Naive thymus-derived CD4-positive, alpha-beta T cell (primary cell): Measurements from ENCODE around the gene ZWILCH. TPM values are rescaled to one million over a fixed set of nuclear protein-coding genes. Genes with fewer than 3 reads are reported as not detected.
"Not testable (repeated sequence)": the region's sequence is repeated elsewhere in the genome, so short reads cannot be mapped to it uniquely, and the experiment has no call there.

Experiments
- ATAC-seq: fragments of 150-1000 bp; cut with Tn5 transposase; 2 replicates; pipeline ENCODE4 v1.10.0; 2021; ENCODE audit warnings: mild to moderate bottlenecking, moderate library complexity
- CTCF ChIA-PET: fragments of 350-600 bp; sonication (Branson Sonifier 250); formaldehyde crosslinking; loops from one replicate; lab custom pipeline; 2021; ENCODE audit warnings: antibody characterized with exemption; lab: Charles Lee
- POLR2A ChIA-PET: fragments of 350-600 bp; sonication (Branson Sonifier 250); formaldehyde crosslinking; loops from one replicate; lab custom pipeline; 2021; ENCODE audit warnings: antibody characterized with exemption, inconsistent platforms; lab: Charles Lee
- DNase-seq, 9 donors: peaks; one replicate each; pipeline versions ENCODE4 v3.0.0 to v3.0.0-alpha.2; 2020 to 2022; ENCODE audit warnings: mixed read lengths in 1 of 9
- H3K27ac ChIP-seq: one replicate; pipeline ENCODE4 v1.7.0; 2013; ENCODE audit warnings: mild to moderate bottlenecking, low read depth, low read length, moderate library complexity
- H3K27me3 ChIP-seq, 2 donors: one replicate each; pipeline ENCODE4 v1.7.0; 2013; ENCODE audit warnings: low read length in 2 of 2, mild to moderate bottlenecking in 2 of 2, moderate library complexity in 2 of 2; ENCODE audit not compliant: control insufficient read depth in 2 of 2, insufficient read depth in 2 of 2
- H3K36me3 ChIP-seq, 3 experiments: 1 replicate in 2 of 3; 2 replicates in 1 of 3; pipeline ENCODE4 v1.7.0; 2013; ENCODE audit warnings: low read length in 3 of 3, mild to moderate bottlenecking in 3 of 3, moderate library complexity in 1 of 3; ENCODE audit not compliant: insufficient read depth in 3 of 3, control insufficient read depth in 2 of 3
- H3K4me1 ChIP-seq, 2 donors: one replicate each; pipeline ENCODE4 v1.7.0; 2013; ENCODE audit warnings: low read length in 2 of 2, mild to moderate bottlenecking in 2 of 2, moderate library complexity in 1 of 2; ENCODE audit not compliant: control insufficient read depth in 2 of 2, insufficient read depth in 2 of 2
- H3K4me3 ChIP-seq: 2 replicates; pipeline ENCODE4 v1.7.0; 2013; ENCODE audit warnings: mild to moderate bottlenecking, low read length
- H3K9me3 ChIP-seq, 3 experiments: 1 replicate in 2 of 3; 2 replicates in 1 of 3; pipeline ENCODE4 v1.7.0; 2013; ENCODE audit warnings: low read length in 3 of 3; ENCODE audit not compliant: control insufficient read depth in 2 of 3
- H3K27ac Mint-ChIP-seq, 9 donors: one replicate each; pipeline ENCODE4 v1.8.0; 2020 to 2022; ENCODE audit warnings: mixed read lengths in 9 of 9, mild to moderate bottlenecking in 8 of 9, moderate library complexity in 5 of 9, inconsistent platforms in 2 of 9
- H3K27me3 Mint-ChIP-seq, 5 donors: one replicate each; pipeline ENCODE4 v1.8.0; 2021 to 2022; ENCODE audit warnings: mixed read lengths in 5 of 5, mild to moderate bottlenecking in 1 of 5
- H3K36me3 Mint-ChIP-seq, 5 donors: one replicate each; pipeline ENCODE4 v1.8.0; 2020 to 2022; ENCODE audit warnings: mixed read lengths in 5 of 5, mild to moderate bottlenecking in 3 of 5, inconsistent platforms in 1 of 5
- H3K4me1 Mint-ChIP-seq, 7 donors: one replicate each; pipeline ENCODE4 v1.8.0; 2020 to 2022; ENCODE audit warnings: mixed read lengths in 7 of 7, mild to moderate bottlenecking in 3 of 7, inconsistent platforms in 1 of 7
- H3K4me3 Mint-ChIP-seq, 10 donors: one replicate each; pipeline ENCODE4 v1.8.0; 2020 to 2022; ENCODE audit warnings: mild to moderate bottlenecking in 10 of 10, mixed read lengths in 10 of 10, moderate library complexity in 6 of 10, inconsistent platforms in 2 of 10
- H3K9me3 Mint-ChIP-seq, 11 donors: one replicate each; pipeline ENCODE4 v1.8.0; 2020 to 2022; ENCODE audit warnings: mixed read lengths in 11 of 11, mild to moderate bottlenecking in 4 of 11, inconsistent platforms in 1 of 11, moderate library complexity in 1 of 11
- intact Hi-C, 2 donors: fragments of 100-400 bp; cut with micrococcal nuclease; formaldehyde crosslinking; loops; one replicate each; pipeline ENCODE4 v1.15.1; 2023
- polyA plus RNA-seq, 2 donors: library from polyadenylated mRNA; unstranded; fragments of 300-500 nt; fragmentation: Illumina TruSeq; gene quantifications; one replicate each; pipeline ENCODE4 v1.2.3, GENCODE V29; 2021
- total RNA-seq, 6 experiments: library from RNA in 5 of 6; stranded (reverse) in 5 of 6; gene quantifications; 1 replicate in 5 of 6; 2 replicates in 1 of 6; pipeline ENCODE4 v1.2.3 and lab custom pipeline; 2021 to 2026

Gene ZWILCH
- total and polyA plus RNA-seq, 7 experiments from 2014 or later, result 4.3 to 20.3 (median 6.0) TPM

DNA sequence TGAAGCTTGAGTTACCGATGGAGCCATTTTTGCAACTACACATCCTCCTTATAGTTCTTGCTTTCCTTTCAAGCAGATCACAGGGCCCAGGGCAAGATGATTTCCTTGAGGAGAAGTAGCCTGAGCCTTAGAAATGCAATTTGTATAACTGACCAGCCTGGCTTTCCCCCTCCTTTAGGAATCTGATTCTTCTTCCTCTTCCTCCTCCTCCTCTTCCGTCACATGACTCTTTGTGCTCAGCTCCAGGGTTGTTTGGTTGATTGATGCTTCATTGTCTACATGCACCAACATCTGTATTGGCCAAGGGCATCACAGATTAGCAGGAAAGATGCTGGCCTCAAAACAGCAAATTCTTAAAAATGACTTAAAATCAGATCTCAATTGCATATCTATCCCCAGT lies 10.9 kb upstream of the ZWILCH start:
- no peak overlapping the region for H3K4me3 ChIP-seq
- Mint-ChIP-seq H3K4me1 (peaks cover 24 to 49% (median 44%) of the 10 kb centered on the region in 7 donors), H3K27me3 (no peaks in the 10 kb centered on the region), H3K9me3 (peaks cover 0 to 3% (median 0%) of the 10 kb centered on the region in 11 donors), H3K4me3 (peak overlapping the region in 2 of 10 donors; percentile 4 to 13), H3K36me3 (peaks cover 4 to 47% (median 16%) of the 10 kb centered on the region in 5 donors), H3K27ac (peak overlapping the region in 7 of 9 donors; percentile 25 to 81 (median 44))
- peaks cover 15 to 24% of the 10 kb centered on the region in 2 donors for H3K4me1 ChIP-seq
- POLR2A ChIA-PET, result interaction anchor here (0.9 to 2.7 kb wide), 3 partner anchors 9 to 107 kb away, joined by 5 to 8 read pairs (median 6); partner anchors contain the start of genes MAP2K1 and ZWILCH
- DNase-seq (no peak), ATAC-seq (no peak)
- no peak overlapping the region for H3K27ac ChIP-seq
- H3K9me3 ChIP-seq, result no peaks in the 10 kb centered on the region
- CTCF ChIA-PET, result interaction anchor here (0.6 kb wide), 1 partner anchor 439 kb away, joined by 3 read pairs; no protein-coding TSS in a partner anchor
- intact Hi-C loops, result no loop called here
- peaks cover 14 to 81% (median 29%) of the 10 kb centered on the region in 3 experiments for H3K36me3 ChIP-seq
- no peaks in the 10 kb centered on the region for H3K27me3 ChIP-seq

DNA sequence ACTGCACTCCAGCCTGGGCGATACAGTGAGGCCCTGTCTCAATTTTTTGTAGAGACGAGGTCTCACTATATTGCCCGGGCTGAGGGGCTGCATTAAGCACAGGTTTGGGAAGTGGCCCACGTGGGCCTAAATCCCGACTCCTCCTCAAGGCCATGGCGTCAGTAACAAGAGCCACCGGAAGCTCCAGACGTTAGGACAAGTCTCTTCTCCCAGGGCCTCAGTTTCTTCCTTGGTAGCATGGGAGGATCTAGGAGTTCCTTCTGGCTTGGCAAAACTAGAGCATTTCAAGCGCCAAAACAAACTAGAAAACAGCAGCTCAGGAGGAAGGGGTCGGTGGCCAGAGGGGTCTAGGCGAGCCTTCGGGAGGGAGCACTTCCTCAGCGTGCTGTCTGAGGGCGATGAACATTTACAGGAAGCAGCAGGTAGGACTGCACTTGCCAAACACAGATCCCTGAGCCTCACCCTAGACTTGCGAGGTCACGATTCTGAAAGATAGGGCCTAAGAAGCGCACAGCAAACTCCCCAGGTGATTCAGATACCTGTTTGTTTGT lies 8.1 kb upstream of the ZWILCH start:
- Mint-ChIP-seq H3K4me3 (peak overlapping the region; percentile 89 to 98 (median 97)), H3K27ac (peak overlapping the region; percentile 94 to 99 (median 98)), H3K36me3 (peaks cover 10 to 49% (median 29%) of the 10 kb centered on the region in 5 donors), H3K4me1 (peaks cover 17 to 58% (median 42%) of the 10 kb centered on the region in 7 donors), H3K27me3 (no peaks in the 10 kb centered on the region), H3K9me3 (peaks cover 0 to 3% (median 0%) of the 10 kb centered on the region in 11 donors)
- intact Hi-C loops, result loop anchor here (1.0 to 5.0 kb wide), 13 partner anchors 8 to 1365 kb away; partner anchors contain the start of genes MAP2K1 (in 2 of the 2), TIPIN (in 2 of the 2), ZWILCH (in 2 of the 2) and DIS3L (in 1 of the 2)
- Histone ChIP-seq H3K36me3 (peaks cover 15 to 83% (median 50%) of the 10 kb centered on the region in 3 experiments), H3K27me3 (no peaks in the 10 kb centered on the region), H3K27ac (peak overlapping the region; percentile 91), H3K4me3 (peak overlapping the region; percentile 80), H3K4me1 (peaks cover 15 to 24% of the 10 kb centered on the region in 2 donors), H3K9me3 (no peaks in the 10 kb centered on the region)
- DNase-seq (no peak), ATAC-seq (peak; percentile 34)
- ChIA-PET CTCF (interaction anchor here (1.1 to 5.3 kb wide), 10 partner anchors 7 to 901 kb away, joined by 3 to 62 read pairs (median 6); partner anchors contain the start of genes MAP2K1 and TIPIN), POLR2A (interaction anchor here (0.6 to 4.1 kb wide), 8 partner anchors 9 to 428 kb away, joined by 3 to 71 read pairs (median 4); partner anchors contain the start of genes DIS3L and MAP2K1)

DNA sequence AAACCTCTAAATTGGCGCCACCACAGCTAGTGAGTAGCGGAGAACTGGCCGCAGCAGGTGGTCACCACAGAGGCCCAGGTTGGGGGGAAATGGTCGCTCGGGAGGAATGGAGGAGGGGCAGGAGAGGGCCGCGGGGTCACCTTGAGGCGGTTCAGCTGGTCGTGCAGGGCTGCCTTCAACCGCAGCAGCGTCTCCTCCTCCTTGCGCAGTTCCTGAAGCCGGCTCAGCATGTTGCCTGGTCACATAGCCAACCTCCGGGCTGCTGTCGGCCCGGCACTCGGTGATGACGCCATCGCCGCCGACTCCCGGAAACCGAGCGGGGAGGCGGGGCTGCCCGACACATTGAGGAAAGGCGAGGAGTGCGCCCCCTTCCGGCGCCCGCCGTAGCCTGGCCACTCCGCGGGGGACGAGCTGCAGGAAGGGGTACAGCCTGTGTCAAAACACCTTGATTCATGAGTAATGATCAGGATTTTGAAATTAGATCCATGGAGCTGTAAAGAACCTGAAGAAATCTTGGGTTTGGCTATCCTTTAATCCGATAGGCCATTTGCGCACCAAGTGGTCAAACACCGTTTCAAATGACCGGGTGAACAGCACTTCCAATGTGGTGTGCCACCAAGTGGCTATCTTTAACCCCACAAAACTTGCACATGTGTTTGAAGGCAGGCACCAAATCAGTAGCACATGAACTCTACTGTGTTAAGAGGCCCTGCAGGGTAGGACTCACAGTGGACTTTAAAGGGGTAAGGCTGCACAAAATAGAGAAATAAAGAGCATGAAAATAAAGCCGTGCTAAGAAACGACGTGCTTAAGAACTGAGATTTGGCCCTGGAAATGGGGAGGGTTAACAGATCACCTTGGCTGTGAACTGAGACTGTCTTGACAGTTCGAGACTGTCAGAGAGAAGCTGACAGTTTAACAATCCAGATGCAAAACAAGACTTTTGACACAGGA lies 7.3 kb upstream of the ZWILCH start, which contains the start of gene SNAPC5:
Gene SNAPC5 (minus strand): TSS at position 261 of the 954 bp plus-strand sequence. CDS start 31 bp downstream, at position 230.
- Histone ChIP-seq H3K36me3 (peaks cover 15 to 84% (median 52%) of the 10 kb centered on the region in 3 experiments), H3K27me3 (no peaks in the 10 kb centered on the region), H3K4me1 (peaks cover 18 to 28% of the 10 kb centered on the region in 2 donors), H3K27ac (peak within 1 kb of the TSS; percentile 91), H3K4me3 (peak within 1 kb of the TSS; percentile 80), H3K9me3 (no peaks in the 10 kb centered on the region)
- Mint-ChIP-seq H3K4me1 (peaks cover 21 to 66% (median 49%) of the 10 kb centered on the region in 7 donors), H3K9me3 (peaks cover 0 to 3% (median 0%) of the 10 kb centered on the region in 11 donors), H3K36me3 (peaks cover 10 to 53% (median 33%) of the 10 kb centered on the region in 5 donors), H3K27ac (peak within 1 kb of the TSS; percentile 94 to 99 (median 98)), H3K27me3 (no peaks in the 10 kb centered on the region), H3K4me3 (peak within 1 kb of the TSS; percentile 89 to 98 (median 97))
- ATAC-seq (peak; percentile 97), DNase-seq (peak; percentile 94 to 99 (median 96))
- ChIA-PET CTCF (interaction anchor here (0.7 to 5.3 kb wide), 20 partner anchors 8 to 1232 kb away, joined by 3 to 62 read pairs (median 5); partner anchors contain the start of genes MAP2K1 and TIPIN), POLR2A (interaction anchor here (0.6 to 4.1 kb wide), 15 partner anchors 10 to 427 kb away, joined by 3 to 71 read pairs (median 4); partner anchors contain the start of genes DIS3L and MAP2K1)
- intact Hi-C loops, result loop anchor here (1.0 to 5.0 kb wide), 13 partner anchors 8 to 1365 kb away; partner anchors contain the start of genes MAP2K1 (in 2 of the 2), TIPIN (in 2 of the 2), ZWILCH (in 2 of the 2) and DIS3L (in 1 of the 2)

DNA sequence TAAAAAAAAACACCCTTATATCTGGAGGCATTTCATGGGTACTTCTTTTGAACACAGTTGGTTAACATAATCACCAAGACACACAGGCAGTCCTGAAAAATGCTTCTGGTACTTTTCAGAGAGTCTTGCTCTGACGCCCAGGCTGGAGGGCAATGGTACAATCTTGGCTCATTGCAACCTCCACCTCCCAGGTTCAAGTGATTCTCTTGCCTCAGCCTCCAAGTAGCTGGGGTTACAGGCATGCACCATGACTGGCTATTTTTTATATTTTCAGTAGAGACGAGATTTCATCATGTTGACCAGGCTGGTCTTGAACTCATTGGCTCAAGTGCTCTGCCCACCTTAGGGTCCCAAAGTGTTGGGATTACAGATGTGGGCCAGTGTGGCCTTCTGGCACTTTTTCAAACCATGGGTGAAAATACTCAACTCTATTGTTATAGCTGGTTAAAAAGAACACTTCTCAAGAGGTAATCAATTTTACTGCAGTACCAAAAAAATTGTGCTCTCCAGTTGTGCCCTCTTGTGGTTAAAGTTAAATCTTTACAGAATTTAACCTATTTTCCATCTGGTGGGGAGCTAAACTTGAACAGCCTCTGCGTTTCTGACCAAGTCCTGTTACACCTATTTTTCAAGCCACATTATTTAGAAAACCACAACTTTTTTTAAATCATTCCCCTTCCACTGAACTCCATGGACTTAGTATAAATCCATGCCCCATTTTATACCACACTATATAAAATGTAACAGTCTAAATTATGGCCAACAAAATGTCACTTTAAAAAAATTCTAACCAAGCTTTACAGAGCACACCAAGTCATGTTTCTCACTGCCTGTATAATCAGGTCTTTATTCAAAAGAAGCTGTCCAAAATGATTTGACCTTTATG lies 6.4 kb upstream of the ZWILCH start:
- CTCF ChIA-PET, result interaction anchor here (0.7 to 5.3 kb wide), 26 partner anchors 9 to 1233 kb away, joined by 3 to 62 read pairs (median 4); partner anchors contain the start of genes DPP8, MAP2K1 and TIPIN
- peaks cover 13 to 48% (median 36%) of the 10 kb centered on the region in 5 donors for H3K36me3 Mint-ChIP-seq
- ATAC-seq (peak; percentile 12), DNase-seq (peak in 7 of 9 donors; percentile 27 to 70 (median 53))
- H3K27me3 ChIP-seq, result no peaks in the 10 kb centered on the region
- peaks cover 27 to 37% of the 10 kb centered on the region in 2 donors for H3K4me1 ChIP-seq
- peak overlapping the region in 6 of 10 donors; percentile 21 to 98 (median 48) for H3K4me3 Mint-ChIP-seq
- no peaks in the 10 kb centered on the region for H3K27me3 Mint-ChIP-seq
- peak overlapping the region; percentile 81 to 99 (median 97) for H3K27ac Mint-ChIP-seq
- H3K4me1 Mint-ChIP-seq, result peaks cover 27 to 75% (median 58%) of the 10 kb centered on the region in 7 donors
- peak overlapping the region; percentile 91 for H3K27ac ChIP-seq
- no peaks in the 10 kb centered on the region for H3K9me3 ChIP-seq
- H3K36me3 ChIP-seq, result peaks cover 16 to 79% (median 51%) of the 10 kb centered on the region in 3 experiments
- H3K4me3 ChIP-seq, result no peak overlapping the region
- intact Hi-C loops, result loop anchor here (1.0 to 5.0 kb wide), 3 partner anchors 156 to 1366 kb away; partner anchors contain the start of gene PDCD7 (in 1 of the 2)
- POLR2A ChIA-PET, result interaction anchor here (0.6 to 4.1 kb wide), 9 partner anchors 26 to 203 kb away, joined by 3 to 71 read pairs (median 4); partner anchors contain the start of gene MAP2K1
- peaks cover 0 to 3% (median 0%) of the 10 kb centered on the region in 11 donors for H3K9me3 Mint-ChIP-seq

DNA sequence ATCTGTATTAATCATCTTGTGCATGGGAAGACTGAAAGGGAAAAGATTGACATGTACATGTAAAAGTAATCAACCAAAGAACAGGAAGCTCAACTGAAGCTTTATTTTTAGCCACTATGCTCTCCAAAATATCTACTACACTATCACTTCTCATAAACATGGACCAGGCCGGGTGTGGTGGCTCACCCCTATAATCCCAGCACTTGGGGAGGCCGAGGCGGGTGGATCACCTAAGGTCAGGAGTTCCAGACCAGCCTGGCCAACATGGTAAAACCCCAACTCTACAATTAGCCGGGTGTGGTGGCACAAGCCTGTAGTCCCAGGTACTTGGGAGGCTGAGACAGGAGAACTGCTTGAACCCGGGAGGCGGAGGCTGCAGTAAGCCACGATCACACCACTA lies 4.8 kb upstream of the ZWILCH start:
- not testable (repeated sequence) for ATAC-seq, H3K27me3 ChIP-seq, H3K4me3 ChIP-seq, H3K4me3 Mint-ChIP-seq, DNase-seq, H3K27me3 Mint-ChIP-seq, H3K9me3 ChIP-seq, H3K27ac ChIP-seq, H3K9me3 Mint-ChIP-seq
- Mint-ChIP-seq H3K27ac (peak overlapping the region in 8 of 9 donors; percentile 4 to 59 (median 25)), H3K4me1 (peaks cover 19 to 79% (median 57%) of the 10 kb centered on the region in 7 donors), H3K36me3 (peaks cover 8 to 43% (median 38%) of the 10 kb centered on the region in 5 donors)
- peaks cover 27 to 36% of the 10 kb centered on the region in 2 donors for H3K4me1 ChIP-seq
- intact Hi-C loops, result loop anchor here in 1 of 2 donors (5.0 to 10.0 kb wide), 4 partner anchors 1206 to 1777 kb away; partner anchors contain the start of genes FEM1B, PIAS1, RNU5A-1 and SPG21
- ChIA-PET CTCF (interaction anchor here (5.3 kb wide), 1 partner anchor 114 kb away, joined by 62 read pairs; the partner anchor contains the start of gene MAP2K1), POLR2A (interaction anchor here (1.1 kb wide), 1 partner anchor 119 kb away, joined by 3 read pairs; no protein-coding TSS in a partner anchor)
- peaks cover 16 to 71% (median 51%) of the 10 kb centered on the region in 3 experiments for H3K36me3 ChIP-seq
